Panc1 (cell line): Measurements from ENCODE around the gene MDFI. TPM values are rescaled to one million over a fixed set of nuclear protein-coding genes. Genes with fewer than 3 reads are reported as not detected.

Experiments
- ATAC-seq: fragments of 200-7000 bp; cut with Tn5 transposase; 2 replicates; pipeline ENCODE4 v1.9.1; 2020; ENCODE audit warnings: mild to moderate bottlenecking, moderate library complexity
- BruUV-seq: library from RNA; stranded (reverse); fragments of 400-500 nt; replicated peaks from 2 replicates; lab custom pipeline; 2021; lab: Mats Ljungman, UMichigan
- CTCF ChIA-PET: fragments of 300-600 bp; sonication (Branson Sonifier 250); formaldehyde crosslinking; loops from one replicate; lab custom pipeline; 2022; ENCODE audit warnings: antibody characterized with exemption; lab: Charles Lee
- POLR2A ChIA-PET: fragments of 300-600 bp; sonication (Branson Sonifier 250); formaldehyde crosslinking; loops from one replicate; lab custom pipeline; 2022; ENCODE audit warnings: antibody characterized with exemption; lab: Charles Lee
- DNase-seq: peaks from one replicate; pipeline ENCODE4 v3.0.0-alpha.2; 2010; ENCODE audit warnings: low read depth, low spot score
- H3K27ac ChIP-seq: 2 replicates; pipeline ENCODE4 v1.5.1; 2011; ENCODE audit warnings: mild to moderate bottlenecking, low read length, inconsistent platforms
- H3K27me3 ChIP-seq: fragments of 200-500 bp; sonication (Bioruptor generic); 2 replicates; pipeline ENCODE4 v1.6.0; 2014; ENCODE audit warnings: low read length, inconsistent platforms; ENCODE audit not compliant: control insufficient read depth, insufficient read depth
- H3K36me3 ChIP-seq: fragments of 200-500 bp; sonication (Bioruptor generic); 2 replicates; pipeline ENCODE4 v1.5.1; 2014; ENCODE audit warnings: inconsistent platforms, mild to moderate bottlenecking, low read length, moderate library complexity; ENCODE audit not compliant: control insufficient read depth, insufficient read depth
- H3K4me1 ChIP-seq: 2 replicates; pipeline ENCODE4 v1.5.1; 2011; ENCODE audit warnings: inconsistent platforms, mild to moderate bottlenecking, low read length, moderate library complexity; ENCODE audit not compliant: control insufficient read depth, insufficient read depth
- H3K4me3 ChIP-seq, 2 experiments: 2 replicates each; pipeline ENCODE4 v1.5.1; 2011 to 2012; ENCODE audit warnings: low read depth in 2 of 2, low read length in 2 of 2, mild to moderate bottlenecking in 2 of 2, inconsistent platforms in 1 of 2, moderate library complexity in 1 of 2
- H3K9me3 ChIP-seq: fragments of 200-500 bp; sonication (Bioruptor generic); 2 replicates; pipeline ENCODE4 v1.5.1; 2014; ENCODE audit warnings: low read depth, mild to moderate bottlenecking, inconsistent platforms, low read length, moderate library complexity; ENCODE audit not compliant: control insufficient read depth, insufficient read depth
- POLR2AphosphoS5 ChIP-seq: IDR thresholded peaks from 2 replicates; pipeline ENCODE4 v1.6.1; 2012; ENCODE audit warnings: mild to moderate bottlenecking, low read depth, low read length, moderate library complexity
- SIN3A ChIP-seq: IDR thresholded peaks from 2 replicates; pipeline ENCODE4 v1.6.1; 2012; ENCODE audit warnings: low read depth, mild to moderate bottlenecking, low read length, moderate library complexity, borderline replicate concordance; ENCODE audit not compliant: insufficient read depth
- TCF7L2 ChIP-seq: IDR thresholded peaks from 2 replicates; pipeline ENCODE4 v1.6.1; 2011; ENCODE audit warnings: mild to moderate bottlenecking, low read depth, low read length, inconsistent platforms
- in situ Hi-C: cut with HindIII; loops from 2 replicates; pipeline ENCODE4 v1.10.0; 2016; ENCODE audit warnings: low sequenced_read_pairs, low pct_unique_long_range_greater_than_20kb
- intact Hi-C: fragments of 100-400 bp; cut with micrococcal nuclease; formaldehyde crosslinking; loops from one replicate; pipeline ENCODE4 v1.10.0; 2022; ENCODE audit not compliant: unreplicated experiment
- total RNA-seq: library from RNA; stranded (reverse); gene quantifications from one replicate; pipeline ENCODE4 v1.2.1, GENCODE V29; 2021; ENCODE audit not compliant: unreplicated experiment
- TF ChIP-seq, protein P1 (sequence below): fragments of 450-650 bp; IDR thresholded peaks from 2 replicates; pipeline ENCODE4 v1.5.1; 2017; ENCODE audit warnings: mild to moderate bottlenecking
- TF ChIP-seq, protein P2 (sequence below), 2 experiments: IDR thresholded peaks; 2 replicates each; pipeline ENCODE4 v1.6.1; 2011 to 2012; ENCODE audit warnings: low read depth in 2 of 2, control low read depth in 1 of 2, low read length in 1 of 2, mild to moderate bottlenecking in 1 of 2, moderate library complexity in 1 of 2; ENCODE audit not compliant: insufficient read depth in 1 of 2

The MDFI gene
- total RNA-seq, 1 experiment from 2014 or later: 0.54 TPM

DNA sequence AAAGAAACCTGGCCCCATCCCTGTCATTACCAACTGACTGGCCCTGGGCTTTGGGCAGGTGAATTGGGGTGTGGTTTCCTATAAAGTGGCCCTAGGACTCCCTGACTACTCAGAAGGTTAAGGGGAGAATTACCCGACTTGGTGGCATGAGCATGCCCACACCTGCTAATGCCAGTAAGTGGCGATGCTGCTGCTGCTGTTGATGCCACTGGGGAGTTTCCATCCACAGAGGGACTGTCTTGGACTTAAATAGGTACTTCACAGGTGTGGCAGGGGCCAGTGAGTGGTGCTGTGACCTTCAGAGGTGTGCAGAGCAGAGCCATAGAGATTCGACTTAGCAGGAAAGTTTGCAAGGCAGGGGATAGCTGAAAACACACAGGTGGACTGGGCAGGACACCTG is 32.6 kb upstream of the MDFI start:
- DNase-seq: no peak
- intact Hi-C loops: no loop called here
- TF ChIP-seq, protein P1, sequence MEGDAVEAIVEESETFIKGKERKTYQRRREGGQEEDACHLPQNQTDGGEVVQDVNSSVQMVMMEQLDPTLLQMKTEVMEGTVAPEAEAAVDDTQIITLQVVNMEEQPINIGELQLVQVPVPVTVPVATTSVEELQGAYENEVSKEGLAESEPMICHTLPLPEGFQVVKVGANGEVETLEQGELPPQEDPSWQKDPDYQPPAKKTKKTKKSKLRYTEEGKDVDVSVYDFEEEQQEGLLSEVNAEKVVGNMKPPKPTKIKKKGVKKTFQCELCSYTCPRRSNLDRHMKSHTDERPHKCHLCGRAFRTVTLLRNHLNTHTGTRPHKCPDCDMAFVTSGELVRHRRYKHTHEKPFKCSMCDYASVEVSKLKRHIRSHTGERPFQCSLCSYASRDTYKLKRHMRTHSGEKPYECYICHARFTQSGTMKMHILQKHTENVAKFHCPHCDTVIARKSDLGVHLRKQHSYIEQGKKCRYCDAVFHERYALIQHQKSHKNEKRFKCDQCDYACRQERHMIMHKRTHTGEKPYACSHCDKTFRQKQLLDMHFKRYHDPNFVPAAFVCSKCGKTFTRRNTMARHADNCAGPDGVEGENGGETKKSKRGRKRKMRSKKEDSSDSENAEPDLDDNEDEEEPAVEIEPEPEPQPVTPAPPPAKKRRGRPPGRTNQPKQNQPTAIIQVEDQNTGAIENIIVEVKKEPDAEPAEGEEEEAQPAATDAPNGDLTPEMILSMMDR: no peak
- TF ChIP-seq TCF7L2: no peak
- no peak for TF ChIP-seq SIN3A
- TF ChIP-seq, protein P2, sequence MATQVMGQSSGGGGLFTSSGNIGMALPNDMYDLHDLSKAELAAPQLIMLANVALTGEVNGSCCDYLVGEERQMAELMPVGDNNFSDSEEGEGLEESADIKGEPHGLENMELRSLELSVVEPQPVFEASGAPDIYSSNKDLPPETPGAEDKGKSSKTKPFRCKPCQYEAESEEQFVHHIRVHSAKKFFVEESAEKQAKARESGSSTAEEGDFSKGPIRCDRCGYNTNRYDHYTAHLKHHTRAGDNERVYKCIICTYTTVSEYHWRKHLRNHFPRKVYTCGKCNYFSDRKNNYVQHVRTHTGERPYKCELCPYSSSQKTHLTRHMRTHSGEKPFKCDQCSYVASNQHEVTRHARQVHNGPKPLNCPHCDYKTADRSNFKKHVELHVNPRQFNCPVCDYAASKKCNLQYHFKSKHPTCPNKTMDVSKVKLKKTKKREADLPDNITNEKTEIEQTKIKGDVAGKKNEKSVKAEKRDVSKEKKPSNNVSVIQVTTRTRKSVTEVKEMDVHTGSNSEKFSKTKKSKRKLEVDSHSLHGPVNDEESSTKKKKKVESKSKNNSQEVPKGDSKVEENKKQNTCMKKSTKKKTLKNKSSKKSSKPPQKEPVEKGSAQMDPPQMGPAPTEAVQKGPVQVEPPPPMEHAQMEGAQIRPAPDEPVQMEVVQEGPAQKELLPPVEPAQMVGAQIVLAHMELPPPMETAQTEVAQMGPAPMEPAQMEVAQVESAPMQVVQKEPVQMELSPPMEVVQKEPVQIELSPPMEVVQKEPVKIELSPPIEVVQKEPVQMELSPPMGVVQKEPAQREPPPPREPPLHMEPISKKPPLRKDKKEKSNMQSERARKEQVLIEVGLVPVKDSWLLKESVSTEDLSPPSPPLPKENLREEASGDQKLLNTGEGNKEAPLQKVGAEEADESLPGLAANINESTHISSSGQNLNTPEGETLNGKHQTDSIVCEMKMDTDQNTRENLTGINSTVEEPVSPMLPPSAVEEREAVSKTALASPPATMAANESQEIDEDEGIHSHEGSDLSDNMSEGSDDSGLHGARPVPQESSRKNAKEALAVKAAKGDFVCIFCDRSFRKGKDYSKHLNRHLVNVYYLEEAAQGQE (IDR thresholded peaks at IDR 0.05; ENCODE audit: insufficient read depth in 1 of 2, low read depth in 2 of 2, low read length in 1 of 2): no peak
- no peak for TF ChIP-seq POLR2AphosphoS5
- Histone ChIP-seq H3K9me3 (no peaks in the 10 kb centered on the region), H3K27me3 (no peaks in the 10 kb centered on the region), H3K27ac (no peak overlapping the region), H3K36me3 (no peaks in the 10 kb centered on the region), H3K4me1 (peaks cover 10% of the 10 kb centered on the region), H3K4me3 (no peak overlapping the region)
- ChIA-PET CTCF (no interaction called here), POLR2A (no interaction called here)
- ATAC-seq: no peak
- no TSS peak for BruUV-seq
- in situ Hi-C loops: no loop called here

GRCh38 chr6:41607036-41607435 is 31.2 kb upstream of the MDFI start:
- DNase-seq: no peak
- H3K36me3 ChIP-seq: no peaks in the 10 kb centered on the region
- no peak overlapping the region for H3K27ac ChIP-seq
- no peak overlapping the region for H3K4me3 ChIP-seq
- no TSS peak for BruUV-seq
- in situ Hi-C loops (no loop called here), intact Hi-C loops (no loop called here)
- TF ChIP-seq, protein P1: no peak
- no peak for TF ChIP-seq POLR2AphosphoS5
- ATAC-seq: no peak
- no peaks in the 10 kb centered on the region for H3K27me3 ChIP-seq
- ChIA-PET CTCF (no interaction called here), POLR2A (no interaction called here)
- peaks cover 10% of the 10 kb centered on the region for H3K4me1 ChIP-seq
- no peaks in the 10 kb centered on the region for H3K9me3 ChIP-seq

GRCh38 chr6:41607736-41608135 is 30.5 kb upstream of the MDFI start:
- Histone ChIP-seq H3K36me3 (no peaks in the 10 kb centered on the region), H3K27me3 (no peaks in the 10 kb centered on the region), H3K27ac (no peak overlapping the region), H3K4me1 (peaks cover 5% of the 10 kb centered on the region), H3K4me3 (no peak overlapping the region), H3K9me3 (no peaks in the 10 kb centered on the region)
- in situ Hi-C loops: no loop called here
- intact Hi-C loops: no loop called here
- ATAC-seq (no peak), DNase-seq (no peak)
- no TSS peak for BruUV-seq
- POLR2A ChIA-PET: no interaction called here
- CTCF ChIA-PET: interaction anchor here (0.6 to 0.7 kb wide), 2 partner anchors 44 to 75 kb away, joined by 4 to 5 read pairs; no protein-coding TSS in a partner anchor
- TF ChIP-seq POLR2AphosphoS5 (no peak), TCF7L2 (no peak), SIN3A (no peak)
- TF ChIP-seq, protein P1: no peak
- TF ChIP-seq, protein P2 (IDR thresholded peaks at IDR 0.05; ENCODE audit: insufficient read depth in 1 of 2, low read depth in 2 of 2, low read length in 1 of 2): no peak
